RWPE1 (cell line): Measurements from ENCODE around the gene CDA.

Experiments used
- CTCF ChIA-PET: fragments of 350-600 bp; sonication (Branson Sonifier 250); formaldehyde crosslinking; extraction: SDS; loops from one replicate; lab custom pipeline; 2021; lab: Yijun Ruan, JAX
- POLR2A ChIA-PET: fragments of 400-600 bp; formaldehyde crosslinking; extraction: SDS; loops from one replicate; lab custom pipeline; 2020; ENCODE audit warnings: antibody characterized with exemption; ENCODE audit not compliant: low non-redundant PET; lab: Yijun Ruan, JAX
- DNase-seq: peaks from one replicate; pipeline ENCODE4 v3.0.0; 2012; ENCODE audit warnings: low spot score
- H3K27ac ChIP-seq: fragments of 450-650 bp; 2 replicates; pipeline ENCODE4 v1.5.1; 2017
- CTCF ChIP-seq: fragments of 450-650 bp; conservative IDR thresholded peaks from 2 replicates; pipeline ENCODE4 v1.5.1; 2017; ENCODE audit warnings: low read depth, mild to moderate bottlenecking

CDA gene

DNA sequence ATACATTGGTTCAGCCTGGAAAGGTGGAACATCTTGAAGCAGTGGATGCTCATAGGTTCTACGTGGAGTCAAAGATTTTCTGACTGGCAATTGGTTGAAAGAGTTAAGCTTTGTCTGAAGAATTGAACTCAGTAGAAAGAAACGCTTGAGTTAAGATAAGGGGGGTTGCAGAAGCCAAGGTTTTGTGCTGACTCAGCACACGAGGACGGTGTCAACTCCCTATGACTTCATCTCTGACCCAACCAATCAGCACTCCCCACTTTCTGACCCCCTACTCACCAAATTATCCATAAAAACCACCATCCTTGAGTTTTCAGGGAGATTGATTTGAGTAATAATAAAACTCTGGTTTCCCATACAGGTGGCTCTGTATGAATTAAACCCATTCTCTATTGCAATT lies 41.8 kb downstream of the CDA start:
- ChIA-PET CTCF (interaction anchor here (0.7 kb wide), 2 partner anchors 11 to 18 kb away, joined by 5 to 7 read pairs; no protein-coding TSS in a partner anchor), POLR2A (no interaction called here)
- no peak overlapping the region for H3K27ac ChIP-seq
- TF ChIP-seq CTCF: no peak
- no peak for DNase-seq

DNA sequence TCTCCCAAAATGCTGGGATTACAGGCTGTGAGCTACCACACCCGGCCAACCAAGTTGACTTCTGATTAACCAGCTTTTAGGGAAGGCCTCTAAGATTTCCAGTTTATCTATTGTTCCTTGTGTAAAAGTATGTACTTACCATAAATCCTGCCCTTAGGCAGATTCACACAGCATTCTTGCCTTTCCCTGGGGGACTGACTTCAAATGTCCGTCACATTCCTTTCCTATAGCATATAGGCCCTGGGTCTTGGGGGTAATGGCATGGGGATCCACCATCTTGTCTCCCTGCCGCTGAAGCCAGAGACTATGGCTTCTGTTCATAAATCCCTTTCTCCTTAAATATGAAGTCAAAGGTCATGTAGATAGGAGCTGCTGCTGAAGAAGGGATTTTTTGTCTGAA lies 43.5 kb downstream of the CDA start:
- H3K27ac ChIP-seq: no peak overlapping the region
- ChIA-PET POLR2A (no interaction called here), CTCF (interaction anchor here (0.6 to 2.5 kb wide), 12 partner anchors 14 to 1084 kb away, joined by 3 to 10 read pairs (median 4); partner anchors contain the start of genes CDA and FAM43B)
- no peak for DNase-seq
- no peak for TF ChIP-seq CTCF

- peak; percentile 90 for DNase-seq
- CTCF ChIA-PET: interaction anchor here (0.6 to 2.5 kb wide), 13 partner anchors 13 to 1085 kb away, joined by 3 to 10 read pairs (median 4); partner anchors contain the start of genes CDA and FAM43B
- TF ChIP-seq CTCF: peak; percentile 98
- peak within 1 kb of the TSS; percentile 86 for H3K27ac ChIP-seq
- POLR2A ChIA-PET: interaction anchor here (0.5 to 1.0 kb wide), 3 partner anchors 40 to 95 kb away, joined by 3 to 4 read pairs (median 3); no protein-coding TSS in a partner anchor
Measured at GRCh38 chr1:20633190-20634064, 44.5 kb downstream of the CDA start, which contains the start of gene PINK1. PINK1 (plus strand) TSS chr1:20633458; CDS start chr1:20633549, 91 bp downstream.

DNA sequence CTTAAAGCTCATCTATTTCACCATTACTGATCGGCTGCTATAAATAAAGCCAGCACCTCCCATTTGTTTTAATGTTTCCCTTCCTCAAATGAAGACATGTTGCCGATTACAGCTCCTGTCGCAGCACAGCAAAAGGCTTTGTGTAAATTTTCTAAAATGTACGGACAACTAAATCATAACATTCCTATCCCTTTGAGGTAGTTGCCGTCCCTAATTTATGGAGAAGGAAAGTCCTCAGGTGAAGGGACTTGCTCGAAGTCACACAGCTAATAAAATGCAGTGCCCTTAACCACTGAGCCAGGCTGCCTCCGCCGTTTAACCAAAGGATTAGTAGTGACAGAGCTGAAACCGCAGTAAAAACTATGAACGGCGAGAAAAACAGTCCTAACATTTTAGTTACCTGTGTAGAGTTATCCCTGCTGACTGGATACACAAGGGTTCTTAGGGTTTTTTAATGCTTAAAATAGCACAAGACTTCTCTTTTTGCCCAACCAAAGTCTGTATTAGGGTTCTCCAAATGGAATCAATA lies 45.2 kb downstream of the CDA start:
- ChIA-PET CTCF (interaction anchor here (0.9 to 2.5 kb wide), 3 partner anchors 45 to 117 kb away, joined by 3 to 10 read pairs (median 3); partner anchors contain the start of gene CDA), POLR2A (interaction anchor here (0.5 to 1.0 kb wide), 3 partner anchors 41 to 95 kb away, joined by 3 to 4 read pairs (median 3); no protein-coding TSS in a partner anchor)
- TF ChIP-seq CTCF: no peak
- H3K27ac ChIP-seq: peak overlapping the region; percentile 86
- peak; percentile 9 for DNase-seq

DNA sequence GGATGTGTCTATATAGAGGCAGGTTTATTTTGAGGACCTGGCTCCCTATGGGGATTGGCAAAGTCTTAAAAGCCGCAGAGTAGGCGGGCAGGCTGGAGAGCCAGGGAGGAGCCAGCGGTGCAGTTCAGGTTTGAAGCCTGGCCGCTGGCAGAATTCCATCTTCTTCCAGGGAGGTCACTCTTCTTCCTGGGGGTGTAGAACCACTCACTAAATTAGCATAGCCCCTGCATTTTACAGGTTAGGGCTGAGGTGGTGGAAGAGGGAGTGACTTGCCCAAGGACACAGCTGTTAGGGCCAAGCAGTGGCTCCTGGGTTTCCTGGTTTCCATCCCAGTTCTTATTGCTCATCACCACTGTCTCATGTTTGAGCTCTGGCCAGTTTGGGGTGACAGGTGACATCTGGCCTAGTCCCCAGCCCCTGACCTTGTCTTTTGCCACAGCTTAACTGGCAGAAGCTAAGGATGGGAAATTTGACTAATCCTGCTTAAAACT lies 45.7 kb downstream of the CDA start:
- no peak for TF ChIP-seq CTCF
- peak overlapping the region; percentile 86 for H3K27ac ChIP-seq
- ChIA-PET CTCF (interaction anchor here (0.9 to 2.5 kb wide), 2 partner anchors 46 to 59 kb away, joined by 3 to 10 read pairs; partner anchors contain the start of gene CDA), POLR2A (no interaction called here)
- DNase-seq: peak; percentile 63

DNA sequence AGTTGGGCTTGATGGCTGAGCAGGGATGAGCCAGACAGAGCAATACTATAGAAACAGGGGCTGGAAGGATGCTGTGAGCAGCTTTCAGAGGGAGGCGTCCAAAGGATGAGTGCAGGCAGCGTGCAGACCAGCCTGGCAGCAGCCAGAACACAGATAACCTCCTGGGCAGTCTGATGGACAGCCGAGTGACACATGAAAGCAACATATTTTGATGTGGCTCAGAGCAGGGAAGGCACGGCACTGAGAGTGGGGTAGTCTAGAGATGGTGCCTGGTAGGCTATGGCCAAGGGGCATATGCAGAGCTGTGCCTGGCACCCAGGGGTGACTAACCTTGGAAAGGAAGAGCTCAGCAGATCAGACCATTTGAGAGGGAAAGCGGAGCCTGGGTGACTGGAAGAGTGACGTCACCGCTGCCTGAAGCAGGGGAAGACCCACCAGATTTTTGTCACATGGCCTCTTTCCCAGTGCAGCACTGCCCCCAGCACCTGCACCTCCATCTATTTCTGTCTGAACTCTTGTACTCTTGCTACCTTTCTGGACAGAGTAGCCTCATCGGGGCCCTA lies 48.0 kb downstream of the CDA start:
- ChIA-PET POLR2A (no interaction called here), CTCF (no interaction called here)
- TF ChIP-seq CTCF: no peak
- DNase-seq: no peak
- no peak overlapping the region for H3K27ac ChIP-seq
